Activated CD4-positive, alpha-beta T cell treated with anti-CD3 and anti-CD28 coated beads, Interleukin-2, amount 50 U/mL, for 4 hours (primary cell): ENCODE data around the gene FGR.
"Not testable (repeated sequence)": the region's sequence is repeated elsewhere in the genome, so short reads cannot be mapped to it uniquely, and the experiment has no call there.

ENCODE experiments used
- DNase-seq, 2 experiments: peaks; one replicate each; pipeline ENCODE4 v3.0.0-alpha.2; 2020

Gene FGR

GRCh38 chr1:27634177-27634984 lies 604 bp downstream of the FGR start:
- no peak for DNase-seq

- DNase-seq = no peak
Measured at GRCh38 chr1:27633640-27634176, 1.3 kb downstream of the FGR start.

GRCh38 chr1:27633298-27633610 lies 1.7 kb downstream of the FGR start:
- DNase-seq = no peak

DNA sequence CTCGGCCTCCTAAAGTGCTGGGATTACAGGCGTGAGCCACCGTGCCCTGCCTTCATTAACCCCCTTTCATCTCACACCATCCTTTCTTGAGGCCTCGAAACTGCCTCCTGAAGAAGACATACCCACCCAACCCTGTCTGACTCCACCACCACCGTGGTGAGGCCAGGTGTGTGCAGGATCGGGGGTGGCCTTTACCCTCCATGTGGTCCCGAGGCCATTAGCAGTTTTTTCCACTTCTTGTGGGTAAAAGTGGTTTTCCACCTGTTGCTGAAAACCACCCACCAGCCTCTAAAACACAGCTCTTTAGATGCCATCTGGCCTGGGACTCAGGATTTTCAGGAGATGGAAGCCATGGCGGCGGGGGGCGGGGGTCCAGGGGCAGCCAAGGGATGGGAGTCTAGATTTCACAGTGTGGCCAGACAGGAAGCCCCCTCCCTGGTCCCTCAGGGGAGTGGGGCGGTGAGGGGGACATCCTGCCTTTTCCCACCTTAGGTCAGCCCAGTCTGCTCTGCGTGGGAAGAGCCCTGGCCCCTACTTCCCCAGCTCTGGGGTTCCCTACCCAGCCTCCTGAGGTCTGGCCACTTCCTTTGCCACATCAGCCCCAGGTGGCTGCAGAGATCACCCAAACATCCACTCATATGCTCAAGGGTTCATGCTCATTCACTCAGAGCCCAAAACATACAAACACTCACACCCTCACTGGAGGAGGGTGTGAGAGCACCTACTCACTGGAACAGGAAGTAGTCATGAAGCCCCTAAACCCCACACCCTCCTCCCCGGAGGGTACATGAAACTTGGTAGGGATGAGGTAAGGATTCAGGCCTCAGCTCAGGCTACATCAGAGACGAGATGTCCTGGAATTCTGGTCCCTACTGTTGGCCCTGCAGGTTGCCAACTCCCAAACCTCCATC lies 2.3 kb downstream of the FGR start:
- DNase-seq = peak; percentile 55 to 65

DNA sequence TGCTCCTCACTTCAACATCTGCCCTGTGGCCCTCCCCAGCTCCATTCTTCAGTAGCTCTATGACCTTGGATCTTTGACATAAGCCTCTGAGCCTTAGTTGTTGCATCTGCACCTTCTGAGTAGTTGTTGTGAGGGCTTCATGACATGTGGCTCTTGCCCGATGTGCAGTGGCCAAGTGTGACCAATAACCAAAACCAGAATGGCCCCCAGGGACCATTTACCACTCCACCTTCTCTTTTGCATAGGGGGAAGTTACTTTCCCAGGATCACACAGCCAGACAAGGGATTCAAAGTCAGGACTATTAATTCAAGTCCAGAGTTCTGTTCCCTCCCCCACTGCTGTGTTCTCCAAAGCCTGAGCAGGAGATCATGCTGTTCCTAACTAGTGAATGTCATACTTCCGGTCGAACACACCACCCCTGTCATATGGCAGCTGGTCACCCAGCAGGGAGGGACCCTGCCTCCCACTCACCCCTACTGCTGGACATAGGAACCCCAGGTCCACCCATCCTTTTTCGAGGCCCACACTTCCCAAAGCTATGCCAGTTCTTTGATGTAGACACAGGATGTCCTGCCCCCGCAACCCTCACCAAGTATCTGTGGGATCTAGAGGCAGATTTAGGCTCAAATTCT lies 4.0 kb downstream of the FGR start:
- no peak for DNase-seq

DNA sequence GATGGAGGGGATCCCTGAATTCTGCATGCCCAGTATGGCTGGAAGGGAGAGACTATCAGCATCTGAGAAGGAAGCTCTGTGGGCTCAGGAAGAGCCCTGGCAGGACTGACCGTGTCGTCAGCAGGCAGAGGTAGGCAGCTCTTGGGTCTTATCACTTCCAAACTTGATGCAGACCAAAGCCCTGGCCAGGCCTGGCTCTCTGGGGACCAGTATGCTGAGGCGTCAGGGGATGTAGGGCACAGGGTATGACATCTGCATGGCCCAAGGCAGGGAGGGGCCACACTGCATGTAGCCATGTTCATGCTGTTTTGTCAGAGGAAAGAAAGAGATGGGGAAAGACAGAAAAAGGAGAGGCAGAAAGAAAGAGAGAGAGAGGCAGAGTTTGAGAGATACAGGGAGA lies 6.3 kb downstream of the FGR start:
- DNase-seq = no peak

DNA sequence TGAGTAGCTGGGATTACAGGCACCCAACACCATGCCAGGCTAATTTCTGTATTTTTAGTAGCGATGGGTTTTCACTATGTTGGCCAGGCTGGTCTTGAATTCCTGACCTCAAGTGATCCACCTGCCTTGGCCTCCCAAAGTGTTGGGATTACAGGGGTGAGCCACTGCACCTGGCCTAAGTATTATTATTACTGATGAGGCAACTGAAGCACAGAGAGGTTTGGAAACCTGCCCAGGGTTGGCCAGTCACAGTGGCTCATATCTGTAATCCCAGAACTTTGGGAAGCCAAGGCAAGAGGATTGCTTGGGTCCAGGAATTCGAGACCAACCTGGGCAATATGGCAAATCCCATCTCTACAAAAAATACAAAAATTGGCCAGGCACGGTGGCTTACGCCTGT lies 7.3 kb downstream of the FGR start:
- not testable (repeated sequence) for DNase-seq

DNA sequence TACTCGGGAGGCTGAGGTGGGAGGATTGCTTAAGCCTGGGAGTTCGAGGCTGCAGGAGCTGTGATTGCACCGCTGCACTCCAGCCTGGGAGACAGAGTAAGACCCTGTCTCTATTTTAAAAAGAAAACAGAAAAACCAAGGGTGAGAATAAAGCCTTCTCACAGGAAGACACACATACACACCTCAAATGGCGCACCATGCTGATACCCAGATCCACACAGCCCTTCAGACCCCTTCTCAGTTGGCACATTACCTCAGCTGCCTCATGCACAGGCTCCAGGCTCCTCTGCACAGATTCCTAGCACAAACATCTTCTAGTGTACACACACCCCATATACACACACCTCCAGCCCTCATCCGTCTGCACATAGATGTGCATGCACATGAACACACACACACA lies 7.9 kb downstream of the FGR start:
- no peak for DNase-seq

- DNase-seq = no peak
Measured at GRCh38 chr1:27626031-27626935, 8.7 kb downstream of the FGR start.

DNA sequence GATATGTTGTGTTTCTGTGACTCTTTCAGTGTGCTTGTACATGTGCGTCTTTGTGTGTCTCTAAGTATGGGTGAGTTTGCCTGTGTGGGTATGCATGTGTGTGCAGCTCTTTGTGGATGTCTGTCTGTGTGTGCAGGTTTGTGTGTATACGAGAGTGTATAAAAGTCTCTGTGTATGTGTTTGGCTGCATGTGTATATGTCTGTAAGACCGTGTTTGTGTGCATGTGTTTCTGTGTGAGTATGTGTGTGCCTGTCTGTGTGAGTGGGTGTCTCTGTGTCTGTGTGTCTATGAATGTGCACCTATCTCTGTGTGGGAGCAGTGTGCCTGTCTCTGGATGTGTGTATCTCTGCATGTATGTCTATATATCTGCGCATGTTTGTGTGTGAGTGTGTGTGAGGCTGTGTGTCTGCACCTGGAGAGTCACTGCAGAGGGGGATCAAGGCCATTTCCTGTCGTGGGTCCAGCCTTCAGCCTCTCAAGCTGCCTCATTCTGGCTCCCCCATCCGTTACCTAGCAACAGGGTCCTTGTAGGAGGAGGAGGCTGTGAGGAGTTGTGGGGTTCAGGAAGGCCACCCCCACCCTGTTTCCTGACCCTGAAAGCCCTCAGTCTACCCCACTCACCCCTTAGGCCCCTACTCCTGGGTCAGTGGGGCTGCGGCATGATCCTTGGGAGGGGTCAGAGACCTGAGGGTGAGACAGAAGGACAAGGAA lies 10.4 kb downstream of the FGR start:
- no peak for DNase-seq

GRCh38 chr1:27623327-27624212 lies 11.4 kb downstream of the FGR start:
- DNase-seq = no peak

DNA sequence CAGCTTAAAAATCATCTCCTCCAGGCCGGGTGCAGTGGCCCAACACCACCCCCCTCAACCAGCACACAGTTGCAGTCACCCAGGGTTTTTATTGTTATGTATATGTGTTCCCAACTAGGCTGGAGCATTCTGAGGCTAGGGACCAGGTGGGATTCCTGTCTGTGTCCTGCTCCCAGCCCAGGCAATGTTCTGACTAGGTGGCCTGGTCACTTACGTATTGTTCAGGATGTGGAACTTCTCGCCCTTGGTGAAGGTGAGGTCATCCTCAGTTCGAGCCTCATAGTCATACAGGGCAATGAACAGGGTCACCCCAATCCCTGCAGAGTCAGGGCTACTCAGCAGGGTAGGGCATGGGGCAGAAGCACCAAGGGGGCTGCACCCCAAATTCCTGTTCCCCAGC lies 12.2 kb downstream of the FGR start:
- DNase-seq = no peak

GRCh38 chr1:27621051-27621920 lies 13.7 kb downstream of the FGR start:
- DNase-seq = no peak

GRCh38 chr1:27619782-27620438 lies 15.1 kb downstream of the FGR start:
- DNase-seq = not testable (repeated sequence)

- DNase-seq = no peak
Measured at GRCh38 chr1:27618341-27619082, 16.5 kb downstream of the FGR start.

DNA sequence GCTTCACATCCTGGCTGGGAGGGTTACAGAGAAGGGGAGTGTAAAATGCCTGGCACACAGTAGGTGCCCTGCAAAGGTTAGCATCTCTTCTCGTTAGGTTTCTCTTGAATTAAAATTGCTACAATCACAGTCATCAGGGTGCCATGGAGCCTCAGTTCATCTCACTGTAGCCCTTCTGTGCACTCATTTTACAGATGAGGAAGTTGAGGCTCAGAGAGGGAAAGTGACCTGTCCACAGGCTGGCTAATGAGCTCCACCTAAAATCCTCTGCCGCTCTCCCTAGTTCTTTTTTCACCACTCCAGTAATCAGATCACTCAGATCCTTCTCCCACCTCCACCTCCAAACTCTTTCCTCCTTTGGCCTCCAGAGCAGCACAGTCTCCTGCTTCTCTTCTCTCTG lies 17.6 kb downstream of the FGR start:
- DNase-seq = no peak

DNA sequence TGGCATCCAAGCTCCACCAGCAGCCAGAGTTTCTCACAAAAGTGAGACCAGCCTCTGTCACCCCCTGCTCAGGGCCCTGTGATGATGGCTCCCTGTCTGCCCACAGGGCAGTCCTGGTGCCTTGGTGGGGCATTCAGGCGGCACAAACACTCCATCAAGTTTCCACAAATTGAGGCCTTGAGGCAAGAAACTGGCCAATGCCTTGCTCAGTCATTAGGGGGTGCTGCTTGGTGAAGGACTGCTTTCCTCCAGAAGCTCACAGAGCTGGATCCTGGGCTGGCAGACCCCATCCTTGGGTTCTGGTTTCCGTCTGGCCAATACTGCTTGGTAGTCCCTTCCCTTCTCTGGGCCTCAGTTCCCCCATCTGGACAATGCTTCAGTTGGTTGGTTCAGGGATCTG lies 18.5 kb downstream of the FGR start:
- no peak for DNase-seq
